Natural killer cell (primary cell): ENCODE data around the gene KIF21B. TPM values are rescaled to one million over a fixed set of nuclear protein-coding genes. Genes with fewer than 3 reads are reported as not detected.

Experiments used
- ATAC-seq, 3 donors: fragments of 150-1000 bp in 2 of 3; fragments of 200-7000 bp in 1 of 3; cut with Tn5 transposase; 1 replicate in 1 of 3; 2 replicates in 2 of 3; pipeline ENCODE4 v1.10.0; 2021; ENCODE audit warnings: mild to moderate bottlenecking in 2 of 3, moderate library complexity in 2 of 3
- DNase-seq, 2 donors: peaks; one replicate each; pipeline versions ENCODE4 v3.0.0 to v3.0.0-alpha.2; 2013 to 2021; ENCODE audit warnings: mixed read lengths in 1 of 2
- H3K27ac ChIP-seq: one replicate; pipeline ENCODE4 v1.5.1; 2013; ENCODE audit warnings: mild to moderate bottlenecking, low read length
- H3K27me3 ChIP-seq: one replicate; pipeline ENCODE4 v1.6.1; 2013; ENCODE audit warnings: low read length; ENCODE audit not compliant: control insufficient read depth, insufficient read depth
- H3K36me3 ChIP-seq: one replicate; pipeline ENCODE4 v1.6.1; 2013; ENCODE audit warnings: low read length; ENCODE audit not compliant: control insufficient read depth, insufficient read depth
- H3K4me1 ChIP-seq: one replicate; pipeline ENCODE4 v1.6.1; 2013; ENCODE audit warnings: low read length; ENCODE audit not compliant: control insufficient read depth, insufficient read depth
- H3K4me3 ChIP-seq: one replicate; pipeline ENCODE4 v1.5.1; 2013; ENCODE audit warnings: low read length
- H3K9me3 ChIP-seq: one replicate; pipeline ENCODE4 v1.6.1; 2013; ENCODE audit warnings: low read length; ENCODE audit not compliant: control insufficient read depth, insufficient read depth
- H3K27ac Mint-ChIP-seq, 2 donors: one replicate each; pipeline ENCODE4 v1.8.0; 2022; ENCODE audit warnings: mild to moderate bottlenecking in 2 of 2, mixed read lengths in 2 of 2, moderate library complexity in 1 of 2
- H3K27me3 Mint-ChIP-seq, 2 donors: one replicate each; pipeline ENCODE4 v1.8.0; 2022; ENCODE audit warnings: low read depth in 2 of 2, mixed read lengths in 2 of 2
- H3K36me3 Mint-ChIP-seq: one replicate; pipeline ENCODE4 v1.8.0; 2022; ENCODE audit warnings: mixed read lengths
- H3K4me1 Mint-ChIP-seq, 2 donors: one replicate each; pipeline ENCODE4 v1.8.0; 2022; ENCODE audit warnings: mixed read lengths in 2 of 2
- H3K4me3 Mint-ChIP-seq: one replicate; pipeline ENCODE4 v1.8.0; 2022; ENCODE audit warnings: mild to moderate bottlenecking, moderate library complexity, mixed read lengths
- H3K9me3 Mint-ChIP-seq, 2 donors: one replicate each; pipeline ENCODE4 v1.8.0; 2022; ENCODE audit warnings: mixed read lengths in 2 of 2
- WGBS: methylation state at CpG from one replicate; pipeline ENCODE4 v1.1.7; 2013; ENCODE audit warnings: missing lambda C conversion rate; ENCODE audit not compliant: insufficient coverage; 5-methylcytosine and 5-hydroxymethylcytosine counted together
- intact Hi-C: fragments of 100-400 bp; cut with micrococcal nuclease; formaldehyde crosslinking; loops from one replicate; pipeline ENCODE4 v1.14.2; 2022
- total RNA-seq, 4 donors: library from RNA; stranded (reverse); fragments of 120-200 nt in 1 of 4; gene quantifications; one replicate each; pipeline versions ENCODE4 v1.2.3 to v1.2.4, GENCODE V29; 2013 to 2022
- TF ChIP-seq, protein P1 (sequence below): fragments of 200-600 bp; IDR thresholded peaks from one replicate; pipeline ENCODE4 v1.8.0; 2022; ENCODE audit warnings: antibody characterized with exemption

Gene KIF21B
- total RNA-seq, 3 donors from 2014 or later (not counting 1 experiment from before 2014, with no cell fraction given) = 102 to 129 (median 126) TPM

DNA sequence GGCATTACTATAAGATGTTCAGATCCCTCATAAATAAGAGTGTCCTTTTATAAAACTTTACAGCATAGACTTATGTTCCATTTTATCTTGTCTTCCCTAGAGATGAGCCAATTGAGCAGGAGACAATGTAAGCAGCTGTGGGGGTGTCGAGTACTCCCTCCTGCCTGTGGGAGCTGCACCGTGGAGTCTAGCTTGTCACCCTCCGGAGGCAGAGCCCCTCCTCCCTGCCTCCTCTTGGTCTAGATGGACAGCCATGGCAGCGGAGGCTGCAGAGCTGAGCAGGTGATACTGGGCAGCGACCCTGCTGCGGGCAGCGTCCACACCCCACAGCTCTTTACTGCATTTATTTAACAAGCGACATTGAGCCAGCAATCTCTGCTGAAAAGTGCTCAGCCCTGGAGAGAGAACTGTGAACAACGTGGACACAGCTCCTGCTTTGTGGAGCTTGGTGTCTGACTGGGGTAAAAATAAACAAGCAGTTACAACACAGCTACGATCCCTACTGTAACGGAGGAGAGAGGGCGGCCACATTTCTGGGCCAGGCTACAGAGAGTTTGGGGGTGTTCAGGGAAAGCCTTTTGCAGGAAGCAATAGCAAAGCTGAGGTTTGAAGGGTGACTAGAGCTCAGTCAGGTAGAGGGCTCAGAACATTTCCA, 12.8 kb upstream of the KIF21B start:
- intact Hi-C loops = no loop called here
- TF ChIP-seq, protein P1, sequence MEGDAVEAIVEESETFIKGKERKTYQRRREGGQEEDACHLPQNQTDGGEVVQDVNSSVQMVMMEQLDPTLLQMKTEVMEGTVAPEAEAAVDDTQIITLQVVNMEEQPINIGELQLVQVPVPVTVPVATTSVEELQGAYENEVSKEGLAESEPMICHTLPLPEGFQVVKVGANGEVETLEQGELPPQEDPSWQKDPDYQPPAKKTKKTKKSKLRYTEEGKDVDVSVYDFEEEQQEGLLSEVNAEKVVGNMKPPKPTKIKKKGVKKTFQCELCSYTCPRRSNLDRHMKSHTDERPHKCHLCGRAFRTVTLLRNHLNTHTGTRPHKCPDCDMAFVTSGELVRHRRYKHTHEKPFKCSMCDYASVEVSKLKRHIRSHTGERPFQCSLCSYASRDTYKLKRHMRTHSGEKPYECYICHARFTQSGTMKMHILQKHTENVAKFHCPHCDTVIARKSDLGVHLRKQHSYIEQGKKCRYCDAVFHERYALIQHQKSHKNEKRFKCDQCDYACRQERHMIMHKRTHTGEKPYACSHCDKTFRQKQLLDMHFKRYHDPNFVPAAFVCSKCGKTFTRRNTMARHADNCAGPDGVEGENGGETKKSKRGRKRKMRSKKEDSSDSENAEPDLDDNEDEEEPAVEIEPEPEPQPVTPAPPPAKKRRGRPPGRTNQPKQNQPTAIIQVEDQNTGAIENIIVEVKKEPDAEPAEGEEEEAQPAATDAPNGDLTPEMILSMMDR = no peak
- Histone ChIP-seq H3K36me3 (no peaks in the 10 kb centered on the region), H3K9me3 (no peaks in the 10 kb centered on the region), H3K27ac (no peak overlapping the region), H3K4me3 (no peak overlapping the region), H3K4me1 (no peaks in the 10 kb centered on the region), H3K27me3 (no peaks in the 10 kb centered on the region)
- no peak overlapping the region for H3K4me3 Mint-ChIP-seq
- no peaks in the 10 kb centered on the region for H3K36me3 Mint-ChIP-seq
- no peak overlapping the region for H3K27ac Mint-ChIP-seq
- no peaks in the 10 kb centered on the region for H3K4me1 Mint-ChIP-seq
- ATAC-seq (no peak), DNase-seq (no peak)
- H3K27me3 Mint-ChIP-seq = no peaks in the 10 kb centered on the region
- 94% methylated on average over 12 of the region's 12 CpGs for WGBS
- no peaks in the 10 kb centered on the region for H3K9me3 Mint-ChIP-seq

GRCh38 chr1:201034671-201035070, 11.2 kb upstream of the KIF21B start:
- H3K4me3 Mint-ChIP-seq = no peak overlapping the region
- H3K27me3 Mint-ChIP-seq = no peaks in the 10 kb centered on the region
- Histone ChIP-seq H3K36me3 (no peaks in the 10 kb centered on the region), H3K4me3 (no peak overlapping the region), H3K27ac (no peak overlapping the region), H3K9me3 (no peaks in the 10 kb centered on the region), H3K4me1 (no peaks in the 10 kb centered on the region), H3K27me3 (no peaks in the 10 kb centered on the region)
- intact Hi-C loops = no loop called here
- no peak for DNase-seq
- 83% methylated on average over 4 of the region's 4 CpGs for whole genome bisulfite sequencing
- H3K36me3 Mint-ChIP-seq = no peaks in the 10 kb centered on the region
- H3K27ac Mint-ChIP-seq = no peak overlapping the region
- H3K4me1 Mint-ChIP-seq = no peaks in the 10 kb centered on the region
- no peaks in the 10 kb centered on the region for H3K9me3 Mint-ChIP-seq
- no peak for ATAC-seq
- TF ChIP-seq, protein P1 = no peak

DNA sequence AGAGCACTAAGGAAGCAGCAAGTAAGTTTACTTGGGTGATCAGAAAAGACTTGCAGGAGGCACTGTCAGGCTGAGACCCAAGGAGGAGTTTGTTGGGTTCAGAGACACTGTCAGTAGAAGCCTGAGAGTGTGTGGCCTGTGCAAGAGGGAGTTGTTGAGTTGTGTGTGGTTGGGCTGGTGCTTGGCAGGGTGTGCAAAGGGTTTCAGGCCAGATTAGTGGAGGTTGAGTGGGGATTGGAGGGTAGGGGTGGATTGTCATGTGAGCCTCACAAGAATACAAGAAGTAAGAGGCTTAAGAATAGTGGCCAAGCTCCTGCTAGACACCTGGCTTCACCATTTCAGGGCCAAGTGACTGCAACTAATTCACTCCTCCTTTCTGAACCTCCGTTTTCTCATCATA, 8.9 kb upstream of the KIF21B start:
- no peak overlapping the region for H3K4me3 ChIP-seq
- H3K36me3 ChIP-seq = no peaks in the 10 kb centered on the region
- no peaks in the 10 kb centered on the region for H3K27me3 Mint-ChIP-seq
- no peak for ATAC-seq
- no peak overlapping the region for H3K27ac ChIP-seq
- intact Hi-C loops = no loop called here
- no peaks in the 10 kb centered on the region for H3K9me3 ChIP-seq
- no CpG with 5 or more reads among the region's 1 CpG for WGBS
- H3K9me3 Mint-ChIP-seq = no peaks in the 10 kb centered on the region
- no peaks in the 10 kb centered on the region for H3K4me1 Mint-ChIP-seq
- no peaks in the 10 kb centered on the region for H3K36me3 Mint-ChIP-seq
- no peak for DNase-seq
- no peak overlapping the region for H3K27ac Mint-ChIP-seq
- H3K4me3 Mint-ChIP-seq = no peak overlapping the region
- TF ChIP-seq, protein P1 = no peak
- H3K4me1 ChIP-seq = no peaks in the 10 kb centered on the region
- no peaks in the 10 kb centered on the region for H3K27me3 ChIP-seq

- DNase-seq (no peak), ATAC-seq (no peak)
- Mint-ChIP-seq H3K4me3 (no peak overlapping the region), H3K9me3 (no peaks in the 10 kb centered on the region), H3K27ac (no peak overlapping the region), H3K36me3 (no peaks in the 10 kb centered on the region), H3K27me3 (no peaks in the 10 kb centered on the region), H3K4me1 (peaks cover 7 to 18% of the 10 kb centered on the region in 2 donors)
- Histone ChIP-seq H3K27ac (no peak overlapping the region), H3K27me3 (no peaks in the 10 kb centered on the region), H3K9me3 (no peaks in the 10 kb centered on the region), H3K4me3 (no peak overlapping the region), H3K36me3 (no peaks in the 10 kb centered on the region), H3K4me1 (peaks cover 25% of the 10 kb centered on the region)
- TF ChIP-seq, protein P1 = no peak
- intact Hi-C loops = no loop called here
- 94% methylated on average over 6 of the region's 7 CpGs for WGBS
These were observed 5.0 kb upstream of the KIF21B start for GRCh38 chr1:201028461-201028889.
